Trophoblast cell (in vitro differentiated cells and primary cell): ENCODE measurements around the gene CUL4B.

Source experiments
- DNase-seq, 2 donors: peaks; one replicate each; pipeline ENCODE4 v3.0.0-alpha.2; 2016
- H2AFZ ChIP-seq: 2 replicates; pipeline ENCODE4 v1.6.1; 2013; ENCODE audit warnings: low read length, moderate library complexity, mild to moderate bottlenecking; ENCODE audit not compliant: insufficient read depth, poor library complexity
- H2AK5ac ChIP-seq: 2 replicates; pipeline ENCODE4 v1.6.1; 2013; ENCODE audit warnings: mild to moderate bottlenecking, low read length
- H2BK120ac ChIP-seq: 2 replicates; pipeline ENCODE4 v1.6.1; 2013; ENCODE audit warnings: low read length, mild to moderate bottlenecking, moderate library complexity; ENCODE audit not compliant: insufficient read depth, poor library complexity
- H2BK12ac ChIP-seq: 2 replicates; pipeline ENCODE4 v1.6.1; 2013; ENCODE audit warnings: mild to moderate bottlenecking, low read length, moderate library complexity
- H2BK5ac ChIP-seq: 2 replicates; pipeline ENCODE4 v1.6.1; 2013; ENCODE audit warnings: low read length, low read depth, moderate library complexity, mild to moderate bottlenecking; ENCODE audit not compliant: poor library complexity
- H3K14ac ChIP-seq: 2 replicates; pipeline ENCODE4 v1.6.1; 2013; ENCODE audit warnings: mild to moderate bottlenecking, low read length
- H3K18ac ChIP-seq: 2 replicates; pipeline ENCODE4 v1.6.1; 2013; ENCODE audit warnings: mild to moderate bottlenecking, low read length
- H3K23ac ChIP-seq: 2 replicates; pipeline ENCODE4 v1.6.1; 2013; ENCODE audit warnings: low read length
- H3K27ac ChIP-seq: 2 replicates; pipeline ENCODE4 v1.5.1; 2013; ENCODE audit warnings: low read depth, mild to moderate bottlenecking, inconsistent platforms, low read length, moderate library complexity
- H3K27me3 ChIP-seq: 2 replicates; pipeline ENCODE4 v1.6.1; 2013; ENCODE audit warnings: inconsistent platforms, mild to moderate bottlenecking, low read length, moderate library complexity; ENCODE audit not compliant: insufficient read depth
- H3K36me3 ChIP-seq, 2 experiments: 1 replicate in 1 of 2; 2 replicates in 1 of 2; pipeline ENCODE4 v1.6.1; 2013; ENCODE audit warnings: low read length in 2 of 2, mild to moderate bottlenecking in 2 of 2, moderate library complexity in 1 of 2; ENCODE audit not compliant: insufficient read depth in 2 of 2, control insufficient read depth in 1 of 2
- H3K4ac ChIP-seq: 2 replicates; pipeline ENCODE4 v1.6.1; 2013; ENCODE audit warnings: low read depth, mild to moderate bottlenecking, low read length, moderate library complexity
- H3K4me1 ChIP-seq, 2 experiments: 1 replicate in 1 of 2; 2 replicates in 1 of 2; pipeline ENCODE4 v1.6.1; 2013; ENCODE audit warnings: low read length in 2 of 2, mild to moderate bottlenecking in 2 of 2, moderate library complexity in 1 of 2; ENCODE audit not compliant: insufficient read depth in 2 of 2, control insufficient read depth in 1 of 2
- H3K4me2 ChIP-seq: 2 replicates; pipeline ENCODE4 v1.6.1; 2013; ENCODE audit warnings: inconsistent platforms, mild to moderate bottlenecking, low read length, moderate library complexity
- H3K4me3 ChIP-seq: 2 replicates; pipeline ENCODE4 v1.5.1; 2013; ENCODE audit warnings: mild to moderate bottlenecking, low read depth, low read length, inconsistent platforms
- H3K79me1 ChIP-seq: one replicate; pipeline ENCODE4 v1.6.1; 2013; ENCODE audit warnings: low read length
- H3K79me2 ChIP-seq: 2 replicates; pipeline ENCODE4 v1.6.1; 2013; ENCODE audit warnings: low read length, mild to moderate bottlenecking; ENCODE audit not compliant: control insufficient read depth, insufficient read depth, poor library complexity
- H3K9ac ChIP-seq: 2 replicates; pipeline ENCODE4 v1.6.1; 2013; ENCODE audit warnings: mild to moderate bottlenecking, low read length
- H3K9me3 ChIP-seq: 2 replicates; pipeline ENCODE4 v1.6.1; 2013; ENCODE audit warnings: low read depth, mild to moderate bottlenecking, control low read depth, inconsistent platforms, low read length; ENCODE audit not compliant: insufficient read depth
- H4K12ac ChIP-seq: 2 replicates; pipeline ENCODE4 v1.6.1; 2013; ENCODE audit warnings: low read depth, mild to moderate bottlenecking, low read length, moderate library complexity
- H4K8ac ChIP-seq: 2 replicates; pipeline ENCODE4 v1.6.1; 2013; ENCODE audit warnings: low read depth, mild to moderate bottlenecking, low read length, moderate library complexity
- H4K91ac ChIP-seq: one replicate; pipeline ENCODE4 v1.6.1; 2013; ENCODE audit warnings: low read depth, mild to moderate bottlenecking, low read length, moderate library complexity
- WGBS: extraction: QIAGEN DNeasy Blood & Tissue Kit; methylation state at CpG from one replicate; pipeline ENCODE4 v1.1.7; 2013; ENCODE audit warnings: missing lambda C conversion rate; ENCODE audit not compliant: insufficient read length, insufficient coverage; ENCODE audit errors: extremely low coverage; 5-methylcytosine and 5-hydroxymethylcytosine counted together

The CUL4B gene

GRCh38 chrX:120568035-120568434, 7.3 kb upstream of the CUL4B start:
- H3K27me3 ChIP-seq = no peaks in the 10 kb centered on the region
- no peak overlapping the region for H4K91ac ChIP-seq
- no peak overlapping the region for H2AFZ ChIP-seq
- H4K8ac ChIP-seq = no peak overlapping the region
- no peaks in the 10 kb centered on the region for H3K9me3 ChIP-seq
- H3K4me3 ChIP-seq = no peak overlapping the region
- H4K12ac ChIP-seq = no peak overlapping the region
- no peak overlapping the region for H2BK120ac ChIP-seq
- H3K79me2 ChIP-seq = no peaks in the 10 kb centered on the region
- no peak overlapping the region for H3K27ac ChIP-seq
- no peak overlapping the region for H3K4me2 ChIP-seq
- H3K36me3 ChIP-seq = no peaks in the 10 kb centered on the region
- DNase-seq = peak; percentile 23 to 53
- H2BK5ac ChIP-seq = no peak overlapping the region
- H2BK12ac ChIP-seq = no peak overlapping the region
- H3K79me1 ChIP-seq = no peaks in the 10 kb centered on the region
- H3K18ac ChIP-seq = no peak overlapping the region
- no peak overlapping the region for H3K9ac ChIP-seq
- H3K23ac ChIP-seq = no peak overlapping the region
- no peak overlapping the region for H3K4ac ChIP-seq
- H3K4me1 ChIP-seq = no peaks in the 10 kb centered on the region
- no peak overlapping the region for H2AK5ac ChIP-seq
- no peak overlapping the region for H3K14ac ChIP-seq

- Histone ChIP-seq H3K27ac (no peak overlapping the region), H3K23ac (no peak overlapping the region), H3K18ac (no peak overlapping the region), H3K14ac (no peak overlapping the region), H2BK120ac (no peak overlapping the region), H3K4me3 (no peak overlapping the region), H2BK12ac (no peak overlapping the region), H4K8ac (no peak overlapping the region), H3K36me3 (no peaks in the 10 kb centered on the region), H2AK5ac (no peak overlapping the region), H3K4ac (no peak overlapping the region), H3K27me3 (no peaks in the 10 kb centered on the region), H2AFZ (no peak overlapping the region), H3K79me2 (no peaks in the 10 kb centered on the region), H3K9ac (no peak overlapping the region), H2BK5ac (no peak overlapping the region), H3K4me1 (no peaks in the 10 kb centered on the region), H3K9me3 (no peaks in the 10 kb centered on the region), H4K12ac (no peak overlapping the region), H3K79me1 (no peaks in the 10 kb centered on the region), H3K4me2 (no peak overlapping the region), H4K91ac (no peak overlapping the region)
- WGBS = no CpG with 5 or more reads among the region's 3 CpGs
- DNase-seq = peak in 1 of 2 donors; percentile 37
These were observed 6.1 kb upstream of the CUL4B start for GRCh38 chrX:120566817-120567216.

- no peak overlapping the region for H3K14ac ChIP-seq
- H2BK5ac ChIP-seq = no peak overlapping the region
- peaks cover 4% of the 10 kb centered on the region for H3K79me1 ChIP-seq
- H3K4me2 ChIP-seq = no peak overlapping the region
- H4K12ac ChIP-seq = no peak overlapping the region
- H3K36me3 ChIP-seq = no peaks in the 10 kb centered on the region
- H3K18ac ChIP-seq = no peak overlapping the region
- no peak overlapping the region for H2BK120ac ChIP-seq
- no CpG with 5 or more reads among the region's 1 CpG for WGBS
- no peak overlapping the region for H4K8ac ChIP-seq
- H4K91ac ChIP-seq = no peak overlapping the region
- DNase-seq = no peak
- no peak overlapping the region for H2AK5ac ChIP-seq
- H3K9ac ChIP-seq = no peak overlapping the region
- H2AFZ ChIP-seq = no peak overlapping the region
- H3K27me3 ChIP-seq = no peaks in the 10 kb centered on the region
- no peak overlapping the region for H3K27ac ChIP-seq
- H3K4ac ChIP-seq = no peak overlapping the region
- H3K79me2 ChIP-seq = peaks cover 5% of the 10 kb centered on the region
- H3K4me3 ChIP-seq = no peak overlapping the region
- no peaks in the 10 kb centered on the region for H3K9me3 ChIP-seq
- H3K23ac ChIP-seq = no peak overlapping the region
- H2BK12ac ChIP-seq = no peak overlapping the region
- no peaks in the 10 kb centered on the region for H3K4me1 ChIP-seq
These were observed 4.2 kb upstream of the CUL4B start for GRCh38 chrX:120564925-120565324.

GRCh38 chrX:120562569-120562926, 1.8 kb upstream of the CUL4B start:
- no peak overlapping the region for H3K9ac ChIP-seq
- H3K27ac ChIP-seq = no peak overlapping the region
- no peak overlapping the region for H3K14ac ChIP-seq
- no peak overlapping the region for H2AK5ac ChIP-seq
- H3K36me3 ChIP-seq = no peaks in the 10 kb centered on the region
- H2BK5ac ChIP-seq = no peak overlapping the region
- H2BK12ac ChIP-seq = no peak overlapping the region
- no peak overlapping the region for H3K18ac ChIP-seq
- no peak overlapping the region for H4K12ac ChIP-seq
- DNase-seq = no peak
- no peak overlapping the region for H4K8ac ChIP-seq
- no CpG with 5 or more reads among the region's 2 CpGs for WGBS
- no peaks in the 10 kb centered on the region for H3K9me3 ChIP-seq
- peaks cover 4% of the 10 kb centered on the region for H3K79me1 ChIP-seq
- H3K4me2 ChIP-seq = no peak overlapping the region
- H3K4me3 ChIP-seq = no peak overlapping the region
- no peak overlapping the region for H3K23ac ChIP-seq
- H3K4me1 ChIP-seq = no peaks in the 10 kb centered on the region
- no peak overlapping the region for H4K91ac ChIP-seq
- no peak overlapping the region for H2AFZ ChIP-seq
- H3K4ac ChIP-seq = no peak overlapping the region
- H3K27me3 ChIP-seq = no peaks in the 10 kb centered on the region
- H2BK120ac ChIP-seq = no peak overlapping the region
- H3K79me2 ChIP-seq = peaks cover 5% of the 10 kb centered on the region
